ENCODE measurements around the gene TNFSF12. TPM values are rescaled to one million over a fixed set of nuclear protein-coding genes. Genes with fewer than 3 reads are reported as not detected.

Gene TNFSF12
- total RNA-seq, 4 donors from 2014 or later, result 29.2 to 64.5 (median 41.5) TPM

- no peak for ATAC-seq (ENCODE audit: low FRiP score)
- no peak for DNase-seq (ENCODE audit: low spot score)
- TF ChIP-seq CTCF (IDR thresholded peaks at IDR 0.05), result no peak
These were observed 21.5 kb downstream of the TNFSF12 start for GRCh38 chr17:7570351-7570750.

GRCh38 chr17:7572338-7572587 lies 23.4 kb downstream of the TNFSF12 start:
- DNase-seq (ENCODE audit: low spot score) (no peak), ATAC-seq (ENCODE audit: low FRiP score) (no peak)
- TF ChIP-seq CTCF (IDR thresholded peaks at IDR 0.05), result no peak

- no peak for TF ChIP-seq CTCF (IDR thresholded peaks at IDR 0.05)
- ATAC-seq (ENCODE audit: low FRiP score) (peak; percentile 93), DNase-seq (ENCODE audit: low spot score) (peak; percentile 98)
These were observed 23.9 kb downstream of the TNFSF12 start for GRCh38 chr17:7572588-7573323.

GRCh38 chr17:7573324-7574080 lies 24.6 kb downstream of the TNFSF12 start:
- TF ChIP-seq CTCF (IDR thresholded peaks at IDR 0.05), result no peak
- ATAC-seq (ENCODE audit: low FRiP score), result peak; percentile 15
- DNase-seq (ENCODE audit: low spot score), result no peak

GRCh38 chr17:7574176-7574953 lies 25.5 kb downstream of the TNFSF12 start:
- TF ChIP-seq CTCF (IDR thresholded peaks at IDR 0.05), result no peak
- DNase-seq (ENCODE audit: low spot score) (no peak), ATAC-seq (ENCODE audit: low FRiP score) (no peak)

- ATAC-seq (ENCODE audit: low FRiP score) (no peak), DNase-seq (ENCODE audit: low spot score) (no peak)
- no peak for TF ChIP-seq CTCF (IDR thresholded peaks at IDR 0.05)
These were observed 26.6 kb downstream of the TNFSF12 start for GRCh38 chr17:7575481-7575883.
